Forelimb muscle (tissue), 1 donor: Measurements from ENCODE around the gene ZNF646. TPM values are rescaled to one million over a fixed set of nuclear protein-coding genes. Genes with fewer than 3 reads are reported as not detected.

Experiments
- DNase-seq: peaks from one replicate; pipeline ENCODE4 v3.0.0-alpha.2; 2013; ENCODE audit warnings: low read depth
- polyA plus RNA-seq: library from polyadenylated mRNA; unstranded; fragments of 120-200 nt; gene quantifications from one replicate; pipeline ENCODE4 v1.2.1, GENCODE V29; 2013; ENCODE audit not compliant: insufficient read length

The ZNF646 gene
- polyA plus RNA-seq, 1 donor, result 10.0 TPM

DNA sequence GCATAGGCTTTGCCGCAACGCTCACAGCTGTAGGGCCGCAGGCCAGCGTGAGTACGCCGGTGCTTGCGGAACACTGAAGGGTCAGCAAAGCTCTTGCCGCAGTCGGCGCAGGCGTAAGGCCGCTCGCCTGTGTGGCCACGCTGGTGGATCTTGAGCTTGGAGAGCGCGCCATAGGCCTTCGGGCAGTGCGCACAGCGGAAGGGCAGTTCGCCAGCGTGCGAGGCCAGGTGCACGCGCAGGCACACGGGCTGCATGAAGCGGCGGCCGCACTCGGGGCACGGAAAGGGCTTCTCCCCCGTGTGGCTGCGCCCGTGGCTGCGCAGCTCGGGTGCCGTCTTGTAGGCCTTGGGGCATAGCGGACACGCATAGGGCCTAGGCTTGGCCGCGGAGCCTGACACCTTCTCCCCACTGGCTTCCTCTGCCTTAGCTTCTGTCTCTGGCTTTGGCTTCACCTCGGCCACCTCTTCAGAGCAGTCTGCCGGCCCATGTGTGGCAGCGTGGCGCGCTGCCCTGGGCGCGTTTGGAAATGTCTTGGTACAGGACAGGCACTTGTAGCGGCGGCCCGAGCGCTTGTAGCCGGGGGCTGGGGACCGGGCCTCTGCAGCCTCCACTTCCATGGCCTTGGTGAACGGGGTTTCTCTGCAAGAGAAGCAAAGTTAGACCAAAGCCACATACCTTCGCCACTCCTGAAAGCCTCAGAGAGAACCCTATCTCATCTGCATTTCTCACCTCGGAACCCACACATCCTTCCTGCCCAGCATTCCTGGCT lies 10.2 kb upstream of the ZNF646 start:
- no peak for DNase-seq

DNA sequence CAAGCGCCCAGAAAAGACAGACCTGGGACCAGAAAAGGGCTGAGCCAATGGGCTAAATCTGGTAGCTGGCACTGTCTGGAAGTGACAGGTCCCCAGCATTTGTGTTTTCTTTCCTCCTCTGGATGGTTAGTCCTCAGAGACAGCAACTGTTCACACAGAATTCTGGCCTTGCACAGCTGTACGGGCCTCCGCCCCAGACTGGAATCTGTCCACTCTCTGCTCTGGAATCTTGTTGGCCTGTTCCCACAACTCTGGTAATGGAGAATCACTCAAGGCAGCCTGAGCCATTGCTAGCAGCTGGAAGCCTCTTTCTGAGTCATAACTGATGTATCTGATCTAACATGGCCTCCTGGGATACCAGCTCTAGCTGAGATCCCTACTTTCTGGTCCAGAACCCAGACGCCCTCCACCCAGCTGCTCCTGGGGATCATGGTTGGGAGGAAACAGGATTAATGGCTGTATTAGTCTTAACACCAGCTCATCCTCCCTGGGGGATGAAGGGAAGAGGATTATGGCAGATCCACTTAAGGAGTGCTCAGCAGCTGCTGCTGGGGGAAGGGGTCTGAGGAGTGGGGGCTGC lies 9.2 kb upstream of the ZNF646 start:
- DNase-seq, result peak; percentile 93

DNA sequence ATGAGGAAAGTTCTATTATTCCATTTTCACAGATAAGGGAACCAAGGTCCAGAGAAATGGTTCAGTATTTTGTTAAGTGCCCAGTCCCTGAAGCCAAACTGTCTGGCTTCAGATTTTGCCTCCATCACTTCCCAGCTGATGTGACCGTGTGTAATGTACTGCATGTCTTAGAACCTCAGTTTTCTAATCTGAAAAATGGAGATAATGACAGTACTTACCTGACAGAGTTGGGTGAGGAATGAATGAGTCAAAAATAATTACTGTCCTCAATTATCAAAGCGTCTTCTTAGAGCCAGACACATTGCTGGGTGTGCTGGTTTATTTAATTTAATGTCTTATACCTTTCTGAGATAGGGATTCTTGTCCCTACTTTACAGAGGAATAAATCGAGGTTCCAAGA lies 6.9 kb upstream of the ZNF646 start:
- DNase-seq, result no peak

DNA sequence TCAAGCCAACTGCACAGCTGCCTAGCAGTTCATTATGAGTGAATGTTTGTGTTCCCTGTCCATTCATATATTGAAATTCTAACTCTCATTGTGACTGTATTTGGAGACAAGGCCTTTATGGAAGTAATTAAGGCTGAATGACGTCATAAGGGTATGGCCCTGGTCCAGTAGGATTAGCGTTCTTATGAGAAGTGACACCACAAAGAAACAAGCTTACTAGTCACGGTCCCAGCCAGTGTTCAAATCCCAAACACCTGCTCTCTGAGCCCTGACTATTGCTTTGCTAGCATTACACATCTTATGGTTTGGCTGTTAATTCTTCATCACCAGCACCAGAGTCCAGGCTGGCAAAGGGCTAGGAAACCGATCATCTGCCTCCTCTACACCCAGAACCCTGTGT lies 2.4 kb upstream of the ZNF646 start:
- peak; percentile 54 for DNase-seq

DNA sequence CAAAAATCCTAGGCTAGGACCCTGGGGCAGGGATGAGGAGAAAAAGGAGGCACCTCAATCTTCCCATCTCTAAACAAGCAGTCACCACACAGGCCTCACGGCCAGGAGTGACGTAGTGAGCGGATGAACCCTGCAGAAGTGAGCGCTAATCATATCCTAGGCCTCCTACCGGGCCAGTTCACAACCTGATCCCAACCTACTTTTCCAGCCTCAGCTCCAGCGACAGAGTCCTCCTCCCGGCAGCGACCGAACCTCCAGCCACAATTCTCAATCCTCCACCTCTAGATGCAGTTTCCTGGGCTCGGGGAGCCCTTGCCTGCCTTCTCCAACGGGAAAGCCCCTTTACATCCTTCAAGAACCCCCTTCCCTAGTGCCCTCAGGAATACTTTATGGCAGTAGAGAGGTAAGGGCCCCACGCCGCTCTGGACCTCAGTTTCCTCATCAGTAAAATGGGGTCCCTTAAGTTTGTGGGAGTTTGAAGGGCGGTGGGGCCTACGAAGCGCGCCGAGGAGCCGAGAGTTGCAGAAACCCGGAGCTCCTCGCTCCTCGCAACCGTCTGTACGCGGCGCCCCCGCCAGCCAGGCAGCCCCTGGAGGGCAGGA lies 1.6 kb upstream of the ZNF646 start:
- DNase-seq, result no peak

DNA sequence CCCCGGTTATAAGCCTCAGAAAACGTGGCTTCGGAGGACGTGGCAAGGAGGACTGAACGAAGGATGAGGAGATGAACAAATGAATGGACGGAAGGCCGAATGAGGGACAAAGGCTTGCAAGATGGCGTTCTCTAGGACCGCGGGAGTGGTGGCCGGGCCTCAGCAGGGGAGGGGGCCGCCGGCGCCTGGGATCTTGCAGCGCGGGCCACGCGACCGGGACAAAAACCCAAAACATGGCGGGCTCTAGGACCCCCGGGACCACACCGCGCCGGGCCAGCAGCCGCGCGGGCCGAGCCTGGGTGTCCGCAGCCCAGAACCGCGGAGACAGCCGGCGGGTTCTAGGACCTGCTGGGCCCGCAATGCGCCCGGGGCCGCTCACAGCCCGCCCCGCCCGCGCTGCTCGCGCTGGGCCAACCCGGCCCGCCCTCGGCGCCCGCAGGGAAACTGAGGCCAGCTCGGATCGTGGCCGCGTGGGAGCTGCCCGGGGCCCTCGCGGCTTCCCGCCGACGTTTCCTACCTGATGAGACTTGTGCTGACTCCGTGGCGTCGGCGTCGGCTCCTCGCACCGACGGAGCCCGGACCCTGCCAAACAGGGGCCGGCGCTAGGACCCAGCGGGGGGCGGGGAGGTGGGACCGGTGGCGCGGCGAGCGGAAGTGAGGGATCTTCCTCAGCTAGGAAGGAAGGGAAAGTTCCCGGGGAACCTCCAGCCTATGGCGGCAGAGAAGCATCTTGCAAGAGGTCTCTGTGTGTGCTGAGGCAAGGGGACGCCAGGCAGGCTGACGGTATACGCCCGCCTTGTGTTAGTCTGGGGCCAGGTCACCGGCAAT lies 866 bp upstream of the ZNF646 start:
- DNase-seq, result peak; percentile 77

DNA sequence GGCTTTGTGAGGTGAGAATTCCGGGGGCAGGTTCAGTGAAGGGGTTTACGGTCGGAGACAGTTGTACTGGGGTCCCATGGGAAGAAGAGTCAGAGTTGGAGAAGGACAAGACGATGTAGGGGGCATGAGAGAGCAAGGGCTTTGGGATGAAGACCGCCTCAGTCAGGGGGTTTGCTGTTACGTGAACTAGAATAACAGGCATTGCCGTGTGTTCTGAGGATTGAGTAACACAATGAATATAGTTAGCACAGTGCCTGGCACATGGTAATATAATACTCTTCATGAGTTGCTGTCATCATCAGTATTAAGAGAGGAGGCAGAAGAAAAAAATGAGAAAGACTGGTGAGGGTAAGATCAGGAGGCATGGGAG lies 577 bp downstream of the ZNF646 start:
- no peak for DNase-seq

DNA sequence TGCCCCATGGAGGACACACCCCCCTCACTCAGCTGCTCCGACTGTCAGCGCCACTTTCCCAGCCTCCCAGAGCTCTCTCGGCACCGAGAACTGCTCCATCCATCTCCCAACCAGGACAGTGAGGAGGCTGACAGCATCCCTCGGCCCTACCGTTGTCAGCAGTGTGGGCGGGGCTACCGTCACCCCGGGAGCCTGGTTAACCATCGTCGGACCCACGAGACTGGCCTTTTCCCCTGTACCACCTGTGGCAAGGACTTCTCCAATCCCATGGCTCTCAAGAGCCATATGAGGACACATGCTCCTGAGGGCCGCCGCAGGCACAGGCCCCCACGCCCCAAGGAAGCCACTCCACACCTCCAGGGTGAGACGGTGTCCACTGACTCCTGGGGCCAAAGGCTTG lies 2.1 kb downstream of the ZNF646 start:
- DNase-seq, result no peak

DNA sequence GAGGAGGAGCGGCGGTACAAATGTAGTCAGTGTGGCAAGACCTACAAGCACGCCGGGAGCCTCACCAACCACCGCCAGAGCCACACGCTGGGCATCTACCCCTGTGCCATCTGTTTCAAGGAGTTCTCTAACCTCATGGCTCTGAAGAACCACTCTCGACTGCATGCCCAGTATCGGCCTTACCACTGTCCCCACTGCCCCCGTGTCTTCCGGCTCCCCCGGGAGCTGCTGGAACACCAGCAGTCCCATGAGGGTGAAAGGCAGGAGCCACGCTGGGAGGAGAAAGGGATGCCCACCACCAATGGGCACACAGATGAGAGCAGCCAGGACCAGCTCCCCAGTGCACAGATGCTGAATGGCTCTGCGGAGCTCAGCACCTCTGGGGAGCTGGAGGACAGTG lies 2.8 kb downstream of the ZNF646 start:
- DNase-seq, result no peak

DNA sequence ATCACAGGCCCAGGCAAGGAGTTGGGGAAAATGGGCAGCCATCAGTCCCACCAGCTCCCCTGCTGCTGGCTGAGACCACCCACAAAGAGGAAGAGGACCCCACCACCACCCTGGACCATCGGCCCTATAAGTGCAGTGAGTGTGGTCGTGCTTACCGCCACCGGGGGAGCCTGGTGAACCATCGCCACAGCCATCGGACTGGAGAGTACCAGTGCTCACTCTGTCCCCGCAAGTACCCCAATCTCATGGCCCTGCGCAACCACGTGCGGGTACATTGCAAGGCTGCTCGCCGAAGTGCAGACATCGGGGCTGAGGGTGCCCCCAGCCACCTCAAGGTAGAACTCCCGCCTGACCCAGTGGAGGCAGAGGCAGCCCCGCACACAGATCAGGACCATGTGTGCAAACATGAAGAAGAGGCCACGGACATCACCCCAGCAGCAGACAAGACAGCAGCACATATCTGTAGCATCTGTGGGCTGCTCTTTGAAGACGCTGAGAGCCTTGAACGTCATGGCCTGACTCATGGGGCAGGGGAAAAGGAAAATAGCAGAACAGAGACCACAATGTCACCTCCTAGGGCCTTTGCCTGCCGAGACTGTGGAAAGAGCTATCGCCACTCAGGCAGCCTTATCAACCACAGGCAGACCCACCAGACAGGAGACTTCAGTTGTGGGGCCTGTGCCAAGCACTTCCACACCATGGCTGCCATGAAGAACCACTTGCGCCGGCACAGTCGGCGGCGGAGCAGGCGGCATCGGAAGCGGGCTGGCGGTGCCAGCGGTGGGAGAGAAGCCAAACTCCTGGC lies 3.6 kb downstream of the ZNF646 start:
- no peak for DNase-seq

DNA sequence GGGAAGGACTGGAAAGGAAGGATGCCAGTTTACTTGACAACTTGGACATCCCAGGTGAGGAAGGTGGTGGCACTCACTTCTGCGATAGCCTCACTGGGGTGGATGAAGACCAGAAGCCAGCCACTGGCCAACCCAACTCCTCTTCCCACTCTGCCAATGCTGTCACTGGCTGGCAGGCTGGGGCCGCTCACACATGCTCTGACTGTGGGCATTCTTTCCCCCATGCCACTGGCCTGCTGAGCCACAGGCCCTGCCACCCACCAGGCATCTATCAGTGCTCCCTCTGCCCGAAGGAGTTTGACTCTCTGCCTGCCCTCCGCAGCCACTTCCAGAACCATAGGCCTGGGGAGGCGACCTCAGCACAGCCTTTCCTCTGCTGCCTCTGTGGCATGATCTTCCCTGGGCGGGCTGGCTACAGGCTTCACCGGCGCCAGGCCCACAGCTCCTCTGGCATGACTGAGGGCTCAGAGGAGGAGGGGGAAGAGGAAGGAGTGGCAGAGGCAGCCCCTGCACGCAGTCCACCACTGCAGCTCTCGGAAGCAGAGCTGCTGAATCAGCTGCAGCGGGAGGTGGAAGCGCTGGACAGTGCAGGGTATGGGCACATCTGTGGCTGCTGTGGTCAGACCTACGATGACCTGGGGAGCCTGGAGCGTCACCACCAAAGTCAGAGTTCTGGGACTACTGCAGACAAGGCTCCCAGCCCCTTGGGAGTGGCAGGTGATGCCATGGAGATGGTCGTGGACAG lies 4.5 kb downstream of the ZNF646 start:
- DNase-seq, result no peak

DNA sequence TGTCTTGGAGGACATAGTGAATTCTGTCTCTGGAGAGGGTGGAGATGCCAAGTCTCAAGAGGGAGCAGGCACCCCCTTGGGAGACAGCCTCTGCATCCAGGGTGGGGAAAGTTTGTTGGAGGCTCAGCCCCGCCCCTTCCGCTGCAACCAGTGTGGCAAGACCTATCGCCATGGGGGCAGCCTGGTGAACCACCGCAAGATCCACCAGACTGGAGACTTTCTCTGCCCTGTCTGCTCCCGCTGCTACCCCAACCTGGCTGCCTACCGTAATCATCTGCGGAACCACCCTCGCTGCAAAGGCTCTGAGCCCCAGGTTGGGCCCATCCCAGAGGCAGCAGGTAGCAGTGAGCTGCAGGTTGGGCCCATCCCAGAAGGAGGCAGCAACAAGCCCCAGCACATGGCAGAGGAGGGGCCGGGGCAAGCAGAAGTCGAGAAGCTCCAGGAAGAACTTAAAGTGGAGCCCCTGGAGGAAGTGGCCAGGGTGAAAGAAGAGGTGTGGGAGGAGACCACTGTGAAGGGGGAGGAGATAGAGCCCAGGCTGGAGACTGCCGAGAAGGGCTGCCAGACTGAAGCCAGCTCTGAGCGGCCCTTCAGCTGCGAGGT lies 5.2 kb downstream of the ZNF646 start:
- no peak for DNase-seq

DNA sequence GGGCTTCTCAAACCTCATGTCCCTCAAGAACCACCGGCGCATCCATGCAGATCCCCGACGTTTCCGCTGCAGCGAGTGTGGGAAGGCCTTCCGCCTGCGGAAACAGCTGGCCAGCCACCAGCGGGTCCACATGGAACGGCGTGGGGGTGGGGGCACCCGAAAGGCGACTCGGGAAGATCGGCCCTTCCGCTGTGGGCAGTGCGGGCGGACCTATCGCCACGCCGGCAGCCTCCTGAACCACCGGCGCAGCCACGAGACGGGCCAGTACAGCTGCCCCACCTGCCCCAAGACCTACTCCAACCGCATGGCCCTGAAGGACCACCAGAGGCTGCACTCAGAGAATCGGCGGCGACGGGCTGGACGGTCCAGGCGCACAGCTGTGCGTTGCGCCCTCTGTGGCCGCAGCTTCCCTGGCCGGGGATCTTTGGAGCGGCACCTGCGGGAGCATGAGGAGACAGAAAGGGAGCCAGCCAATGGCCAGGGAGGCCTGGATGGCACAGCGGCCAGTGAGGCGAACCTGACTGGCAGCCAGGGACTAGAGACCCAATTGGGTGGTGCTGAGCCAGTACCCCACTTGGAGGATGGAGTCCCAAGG lies 5.9 kb downstream of the ZNF646 start:
- no peak for DNase-seq

DNA sequence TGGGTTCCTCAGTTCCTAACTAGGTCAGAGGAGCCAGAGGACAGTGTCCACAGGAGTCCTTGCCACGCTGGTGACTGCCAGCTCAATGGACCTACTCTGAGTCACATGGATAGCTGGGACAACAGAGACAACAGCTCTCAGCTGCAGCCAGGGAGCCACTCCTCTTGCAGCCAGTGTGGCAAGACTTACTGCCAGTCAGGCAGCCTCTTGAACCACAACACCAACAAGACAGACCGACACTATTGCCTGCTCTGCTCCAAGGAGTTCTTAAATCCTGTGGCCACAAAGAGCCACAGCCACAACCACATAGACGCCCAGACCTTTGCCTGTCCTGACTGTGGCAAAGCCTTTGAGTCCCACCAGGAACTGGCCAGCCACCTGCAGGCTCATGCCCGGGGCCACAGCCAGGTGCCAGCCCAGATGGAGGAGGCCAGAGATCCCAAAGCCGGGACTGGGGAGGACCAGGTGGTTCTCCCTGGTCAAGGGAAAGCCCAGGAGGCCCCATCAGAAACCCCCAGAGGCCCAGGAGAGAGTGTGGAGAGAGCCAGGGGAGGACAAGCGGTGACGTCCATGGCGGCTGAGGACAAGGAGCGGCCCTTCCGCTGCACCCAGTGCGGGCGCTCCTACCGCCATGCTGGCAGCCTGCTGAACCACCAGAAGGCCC lies 6.7 kb downstream of the ZNF646 start:
- no peak for DNase-seq

DNA sequence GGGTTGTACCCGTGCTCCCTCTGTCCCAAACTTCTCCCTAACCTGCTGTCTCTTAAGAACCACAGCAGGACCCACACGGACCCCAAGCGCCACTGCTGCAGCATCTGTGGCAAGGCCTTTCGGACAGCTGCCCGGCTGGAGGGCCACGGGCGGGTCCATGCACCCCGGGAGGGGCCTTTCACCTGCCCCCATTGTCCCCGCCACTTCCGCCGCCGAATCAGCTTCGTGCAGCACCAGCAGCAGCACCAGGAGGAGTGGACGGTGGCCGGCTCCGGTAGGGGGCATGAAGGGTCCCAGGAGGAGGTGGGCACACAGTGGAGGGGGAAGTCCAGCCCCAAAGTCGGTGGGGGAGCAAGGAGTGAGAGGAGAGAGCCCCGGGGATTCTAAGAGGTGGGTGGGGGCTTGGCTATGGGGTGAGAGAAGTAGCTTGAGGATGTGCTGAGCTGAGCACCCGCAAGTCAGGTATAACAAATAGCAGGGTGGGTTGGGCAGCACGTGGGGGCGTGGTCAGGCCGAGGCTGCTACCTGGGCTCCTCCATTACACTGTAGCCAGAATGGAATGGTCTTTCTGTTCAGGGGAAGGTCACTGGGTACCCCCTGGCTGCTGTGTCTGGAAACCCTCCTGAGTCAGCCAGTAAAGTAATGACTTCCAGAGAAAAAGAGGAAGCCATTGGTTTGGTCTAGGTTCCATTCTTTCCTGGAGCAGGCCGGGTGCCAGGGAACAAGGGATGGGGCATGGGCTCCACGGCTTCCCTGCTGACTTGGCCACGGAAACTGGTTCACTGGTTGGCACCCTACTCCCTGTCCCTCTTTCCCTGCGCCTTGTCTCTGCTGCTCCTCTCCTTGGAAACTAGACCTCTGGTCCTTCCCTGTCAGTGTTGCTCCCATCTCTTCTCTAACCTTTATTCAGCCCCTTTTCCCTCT lies 7.5 kb downstream of the ZNF646 start:
- no peak for DNase-seq

DNA sequence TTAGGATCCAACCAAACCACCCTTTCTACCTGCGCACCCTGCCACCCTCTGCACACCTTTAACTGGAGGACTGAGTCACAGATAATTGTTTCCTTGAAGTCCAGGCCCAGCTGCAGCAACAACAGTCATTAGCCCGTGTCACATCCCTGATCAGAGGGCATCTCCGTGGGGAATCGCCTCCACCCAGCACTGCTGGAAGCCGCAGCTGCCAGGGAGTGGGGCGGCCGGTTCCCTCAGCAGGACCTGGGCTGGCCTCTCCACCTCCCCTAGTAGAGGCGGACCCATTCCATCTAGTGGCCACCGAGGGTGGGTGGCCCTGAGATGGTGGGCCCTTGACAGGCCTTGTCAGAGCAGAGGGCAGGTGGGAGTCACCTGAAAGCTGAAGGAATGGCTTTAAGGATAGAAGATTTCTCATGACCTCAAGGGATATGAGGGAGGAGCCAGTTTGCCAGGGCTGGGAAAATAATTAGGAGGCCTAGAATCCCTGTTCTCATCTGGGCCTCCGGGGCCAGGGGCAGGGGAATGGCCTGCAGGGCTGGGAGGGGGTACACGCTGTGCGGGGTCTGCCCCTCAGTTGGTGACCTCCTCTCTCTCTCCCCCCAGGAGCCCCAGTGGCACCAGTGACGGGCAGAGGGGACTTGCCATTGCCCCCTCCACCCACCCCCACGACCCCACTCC lies 8.3 kb downstream of the ZNF646 start:
- DNase-seq, result no peak

DNA sequence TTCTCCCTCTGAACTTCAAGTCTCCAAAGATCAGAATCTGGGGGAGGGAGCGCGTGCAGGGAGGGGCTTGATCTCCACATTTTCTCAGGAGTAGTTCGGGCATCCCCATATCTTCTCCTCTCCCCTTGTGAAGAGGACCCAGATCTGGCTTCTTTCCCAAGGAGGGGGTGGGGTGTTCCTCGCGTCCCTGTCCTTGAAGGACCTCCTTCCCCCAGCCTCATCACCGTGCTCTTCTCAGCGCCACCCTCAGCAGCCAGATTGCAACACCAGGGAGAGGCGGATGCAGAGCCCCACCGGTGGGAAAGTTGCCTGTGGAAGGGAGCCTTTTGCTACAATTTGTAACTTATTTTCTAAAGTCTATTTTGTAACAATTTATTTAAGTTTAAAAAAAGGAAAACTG lies 8.9 kb downstream of the ZNF646 start:
- no peak for DNase-seq

DNA sequence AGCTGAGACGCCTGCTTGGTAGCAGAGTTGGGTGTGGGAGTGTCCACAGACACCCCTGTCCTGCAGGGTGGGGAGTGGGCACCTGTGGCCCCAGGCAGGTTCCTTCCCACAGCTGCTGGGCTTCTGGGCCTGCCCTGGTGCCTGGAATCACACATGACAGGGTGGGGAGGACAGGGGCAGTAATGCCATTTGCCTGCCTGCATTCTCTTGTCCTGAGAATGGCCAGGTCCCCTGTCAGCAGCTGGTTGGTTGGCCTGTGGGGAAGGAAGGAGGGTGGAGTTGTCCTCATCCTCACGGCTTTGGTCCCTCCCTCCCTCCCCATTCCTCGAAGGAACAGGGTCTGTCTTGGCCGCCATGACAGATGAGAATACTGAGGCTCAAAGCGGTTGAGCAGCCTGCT lies 9.3 kb downstream of the ZNF646 start:
- DNase-seq, result no peak
